GM18867 (cell line): ENCODE data around the gene PLEKHA4.
"Not testable (repeated sequence)": the region's sequence is repeated elsewhere in the genome, so short reads cannot be mapped to it uniquely, and the experiment has no call there.

ENCODE experiments used
- ATAC-seq: cut with Tn5 transposase; IDR thresholded peaks from one replicate; pipeline ENCODE4 v1.9.1; 2021; ENCODE audit warnings: mild to moderate bottlenecking, moderate library complexity; ENCODE audit not compliant: unreplicated experiment

Gene PLEKHA4

GRCh38 chr19:48868114-48868886, at the start of gene PLEKHA4:
Gene PLEKHA4 (minus strand): TSS chr19:48868617. CDS start chr19:48867620, 997 bp downstream.
- ATAC-seq = no peak

DNA sequence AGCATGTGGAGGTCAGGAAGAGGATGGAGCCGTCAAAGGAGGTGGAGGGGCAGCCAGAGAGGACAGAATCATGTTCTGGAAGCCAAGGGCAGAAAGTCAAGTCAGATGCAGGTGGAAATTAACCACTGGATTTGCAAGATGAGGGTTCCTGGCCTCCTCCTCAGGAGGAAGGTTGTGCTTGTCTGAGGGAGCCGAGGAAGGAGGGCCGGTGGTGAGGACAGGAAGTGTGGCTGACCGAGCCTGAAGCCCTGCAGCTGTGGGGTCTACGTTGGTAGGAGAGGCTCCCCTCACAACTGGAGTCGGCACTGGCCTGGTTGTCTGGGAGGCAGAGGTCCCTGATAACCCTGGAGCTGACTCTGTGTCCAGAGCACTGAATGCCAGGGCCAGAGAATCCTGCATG, 49.7 kb upstream of the PLEKHA4 start:
- no peak for ATAC-seq

- no peak for ATAC-seq
Observed at GRCh38 chr19:48915757-48916156, 47.3 kb upstream of the PLEKHA4 start.

GRCh38 chr19:48914181-48914580, 45.8 kb upstream of the PLEKHA4 start:
- no peak for ATAC-seq

- ATAC-seq = no peak
Observed at GRCh38 chr19:48913114-48913889, 44.9 kb upstream of the PLEKHA4 start.

DNA sequence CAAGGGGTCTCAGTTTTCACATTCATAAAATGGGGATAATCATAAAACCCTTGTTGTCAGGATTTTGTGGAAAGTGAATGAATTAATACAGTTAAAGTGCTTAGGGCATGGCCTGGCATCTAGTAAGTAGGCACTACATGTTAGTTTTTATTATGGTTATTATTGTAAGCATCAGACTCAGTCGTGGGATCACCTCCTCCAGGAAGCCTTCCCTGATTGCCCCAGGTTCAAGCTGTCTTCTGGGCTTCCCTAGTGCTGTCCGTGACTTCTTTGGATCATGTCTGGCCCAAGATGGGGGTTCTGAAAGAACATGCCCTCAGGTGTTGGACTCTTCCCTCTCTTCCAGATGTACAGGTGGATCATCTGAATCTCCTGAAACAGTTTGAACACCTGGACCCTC, 42.4 kb upstream of the PLEKHA4 start:
- ATAC-seq = no peak

- not testable (repeated sequence) for ATAC-seq
Observed at GRCh38 chr19:48909424-48910077, 41.1 kb upstream of the PLEKHA4 start.

- ATAC-seq = no peak
Observed at GRCh38 chr19:48907671-48908070, 39.3 kb upstream of the PLEKHA4 start.

GRCh38 chr19:48906324-48906723, 37.9 kb upstream of the PLEKHA4 start:
- no peak for ATAC-seq

DNA sequence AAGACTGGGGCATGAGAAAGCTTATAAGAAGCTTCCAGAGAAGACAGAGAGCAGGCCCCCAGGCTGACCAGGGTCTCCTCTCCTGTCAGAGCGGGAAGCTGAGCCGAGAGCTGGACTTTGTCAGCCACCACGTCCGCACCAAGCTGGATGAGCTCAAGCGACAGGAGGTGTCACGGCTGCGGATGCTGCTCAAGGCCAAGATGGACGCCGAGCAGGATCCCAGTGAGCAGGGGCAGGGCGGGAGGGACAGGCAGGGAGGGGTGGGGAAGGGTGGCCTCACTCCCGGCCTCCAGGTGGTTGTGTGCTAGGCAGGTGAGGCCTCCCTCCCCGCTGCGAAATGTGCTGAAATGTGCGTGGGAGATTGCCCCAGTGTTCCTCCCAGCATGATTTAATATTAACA, 37.2 kb upstream of the PLEKHA4 start:
- no peak for ATAC-seq

DNA sequence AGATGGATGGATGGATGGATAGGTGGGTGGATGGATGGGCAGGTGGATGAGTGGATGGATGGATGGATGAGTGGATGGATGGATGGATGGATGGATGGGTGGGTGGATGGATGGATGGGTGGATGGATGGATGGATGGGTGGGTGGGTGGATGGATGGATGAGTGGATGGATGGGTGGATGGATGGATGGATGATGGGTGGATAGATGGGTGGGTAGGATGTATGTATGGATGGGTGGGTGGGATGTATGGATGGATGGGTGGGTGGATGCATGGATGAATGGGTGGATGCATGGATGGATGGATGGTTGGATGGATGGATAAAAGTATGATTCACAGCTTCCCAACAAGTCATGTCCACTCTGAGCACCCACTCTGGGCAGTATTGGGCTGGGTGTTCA, 35.4 kb upstream of the PLEKHA4 start:
- not testable (repeated sequence) for ATAC-seq

DNA sequence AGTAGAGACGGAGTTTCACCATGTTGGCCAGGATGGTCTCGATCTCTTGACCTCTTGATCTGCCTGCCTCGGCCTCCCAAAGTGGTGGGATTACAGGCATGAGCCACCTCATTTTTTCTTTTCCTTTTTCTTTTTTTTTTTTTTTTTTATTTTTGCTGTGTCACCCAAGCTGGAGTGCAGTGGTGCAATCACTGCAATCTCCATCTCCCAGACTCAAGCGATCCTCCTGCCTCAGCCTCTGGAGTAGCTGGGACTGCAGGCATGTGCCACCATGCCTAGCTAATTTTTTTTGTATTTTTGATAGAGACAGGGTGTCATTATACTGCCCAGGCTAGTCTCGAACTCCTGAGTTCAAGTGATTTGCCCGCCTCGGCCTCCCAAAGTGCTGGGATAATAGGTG, 33.9 kb upstream of the PLEKHA4 start:
- ATAC-seq = not testable (repeated sequence)

DNA sequence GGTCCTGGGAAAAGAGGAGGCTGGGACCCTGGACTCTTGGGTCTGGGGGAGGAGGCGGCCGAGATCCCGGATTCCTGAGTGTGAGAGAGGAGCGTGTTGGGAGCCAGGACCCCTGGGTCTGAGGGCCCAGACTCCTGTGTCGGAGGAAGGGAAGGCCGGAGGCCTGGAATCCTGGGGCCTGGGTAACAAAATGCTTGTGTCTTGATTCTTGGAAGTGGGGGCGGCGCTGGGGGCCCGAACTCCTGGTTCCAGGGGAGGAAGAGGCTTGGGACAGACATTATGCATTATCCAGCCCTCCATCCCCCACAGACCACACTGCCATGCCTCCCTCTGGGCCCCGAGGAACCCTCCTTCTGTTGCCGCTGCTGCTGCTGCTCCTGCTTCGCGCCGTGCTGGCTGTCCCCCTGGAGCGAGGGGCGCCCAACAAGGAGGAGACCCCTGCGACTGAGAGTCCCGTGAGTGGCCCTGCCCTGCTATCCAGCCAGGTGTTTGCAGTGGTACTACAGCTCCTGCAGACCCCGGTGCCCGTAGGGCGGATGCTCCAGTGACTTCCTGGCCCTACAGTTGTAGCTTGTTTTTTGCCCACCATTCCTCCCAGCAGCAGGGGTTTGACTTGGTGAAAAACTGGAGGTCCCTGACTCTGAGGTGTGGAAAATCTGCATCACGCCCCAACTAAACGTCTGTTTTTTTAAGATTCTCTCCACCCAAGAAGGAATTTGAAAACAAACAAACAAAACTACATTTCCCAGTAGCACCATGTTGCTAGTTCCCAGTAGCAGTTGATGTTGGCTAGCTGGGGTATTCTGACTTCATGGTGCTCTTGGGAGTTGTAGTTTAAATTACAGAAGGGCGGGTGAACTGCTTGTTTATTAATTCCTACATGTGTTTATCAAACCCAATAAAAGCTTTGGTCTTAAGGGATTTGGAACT, 32.3 kb upstream of the PLEKHA4 start:
- ATAC-seq = no peak

DNA sequence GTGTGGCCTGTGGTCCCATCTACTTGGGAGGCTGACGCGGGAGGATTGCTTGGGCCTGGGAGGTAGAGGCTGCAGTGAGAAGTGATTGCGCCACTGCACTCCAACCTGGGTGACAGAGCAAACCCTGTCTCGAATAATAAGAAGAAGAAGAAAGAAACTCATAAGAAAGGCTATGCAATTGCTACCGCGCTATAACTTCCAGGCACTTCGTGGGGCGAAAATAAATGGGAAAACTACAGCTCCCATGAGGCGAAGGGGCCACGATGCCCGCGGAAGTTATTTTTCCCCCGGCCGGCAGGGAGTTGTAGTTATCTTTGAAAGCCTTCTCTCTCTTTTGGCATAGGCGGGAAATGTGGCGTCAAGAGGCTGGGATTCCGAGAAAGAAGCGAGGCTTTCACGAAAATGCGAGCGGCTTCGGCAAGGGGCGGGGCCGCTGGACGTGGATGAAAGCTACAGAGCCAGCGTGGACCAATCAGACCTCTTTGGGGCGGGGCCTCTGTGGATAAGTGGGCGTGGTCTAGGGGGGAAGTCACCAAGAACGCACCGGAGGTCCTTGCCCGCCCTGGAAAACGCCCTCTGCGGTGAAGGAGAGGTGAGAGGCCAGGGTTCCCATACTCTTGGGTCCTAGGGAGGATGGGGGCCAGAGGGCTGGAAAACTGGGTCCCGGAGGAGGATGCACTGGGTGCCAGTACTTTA, 31.5 kb upstream of the PLEKHA4 start, which contains the start of gene NUCB1:
TSS of gene NUCB1 (plus strand) at position 532 of the 696 bp plus-strand sequence. CDS start 485 bp downstream, outside the sequence.
- ATAC-seq = peak; percentile 89

DNA sequence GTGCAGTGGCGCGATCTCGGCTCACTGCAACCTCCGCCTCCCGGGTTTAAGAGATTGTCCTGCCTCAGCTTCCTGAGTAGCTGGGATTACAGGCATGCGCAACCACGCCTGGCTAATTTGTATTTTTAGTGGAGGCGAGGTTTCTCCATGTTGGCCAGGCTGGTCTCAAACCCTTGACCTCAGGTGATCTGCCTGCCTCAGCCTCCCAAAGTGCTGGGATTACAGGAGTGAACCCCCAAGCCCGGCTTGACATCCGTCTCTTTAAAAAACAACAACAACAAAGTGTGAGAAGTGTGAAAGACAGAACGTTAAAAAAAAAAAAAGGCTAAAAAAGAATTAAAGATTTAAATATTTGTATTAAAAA, 31.0 kb upstream of the PLEKHA4 start:
- not testable (repeated sequence) for ATAC-seq

DNA sequence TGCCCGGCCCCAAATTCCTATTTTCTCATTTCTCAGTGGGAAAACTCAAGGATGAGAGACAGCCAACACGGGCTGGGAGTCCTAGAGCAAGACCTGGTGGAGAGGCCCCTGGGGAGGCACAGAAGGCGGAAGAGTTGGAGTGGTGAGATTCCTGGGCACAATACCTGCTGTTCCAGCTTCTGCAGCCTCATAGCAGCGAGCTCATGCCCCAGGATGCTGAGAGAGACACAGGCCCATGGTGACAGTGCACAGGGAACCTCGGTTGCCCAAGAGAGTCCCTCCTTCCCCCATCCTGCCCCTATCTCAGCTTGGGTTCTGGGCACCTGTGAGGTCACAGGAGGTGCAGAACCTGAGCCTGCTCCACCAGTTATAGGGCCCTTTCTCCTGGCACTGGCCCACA, 28.8 kb upstream of the PLEKHA4 start:
- ATAC-seq = no peak

DNA sequence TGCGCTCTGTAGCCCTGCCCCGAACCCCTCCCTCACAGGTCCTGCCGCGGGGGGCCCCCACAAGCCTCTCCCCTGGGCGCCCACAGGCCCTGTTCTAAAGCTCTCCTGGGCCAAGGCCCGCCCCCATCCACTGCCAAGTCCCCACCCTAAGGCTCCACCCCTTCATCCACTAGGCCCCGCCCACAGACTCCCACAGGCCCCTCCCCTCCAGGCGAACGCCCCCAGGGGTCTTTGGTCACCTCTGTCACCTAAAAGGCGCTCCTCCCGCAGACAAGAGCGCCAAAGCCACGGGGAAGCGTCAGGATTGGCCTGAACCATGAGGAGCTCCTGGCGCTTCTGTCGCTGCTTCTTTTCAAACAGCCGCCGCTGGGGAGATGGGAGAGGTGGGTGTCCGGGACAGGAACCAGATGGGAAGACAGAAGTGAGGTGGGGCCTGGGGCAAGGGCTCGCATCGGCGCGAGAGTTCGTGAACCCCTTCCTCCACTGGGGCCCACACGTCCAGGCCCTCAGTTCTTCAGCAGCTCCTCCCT, 27.8 kb upstream of the PLEKHA4 start:
- ATAC-seq = no peak

DNA sequence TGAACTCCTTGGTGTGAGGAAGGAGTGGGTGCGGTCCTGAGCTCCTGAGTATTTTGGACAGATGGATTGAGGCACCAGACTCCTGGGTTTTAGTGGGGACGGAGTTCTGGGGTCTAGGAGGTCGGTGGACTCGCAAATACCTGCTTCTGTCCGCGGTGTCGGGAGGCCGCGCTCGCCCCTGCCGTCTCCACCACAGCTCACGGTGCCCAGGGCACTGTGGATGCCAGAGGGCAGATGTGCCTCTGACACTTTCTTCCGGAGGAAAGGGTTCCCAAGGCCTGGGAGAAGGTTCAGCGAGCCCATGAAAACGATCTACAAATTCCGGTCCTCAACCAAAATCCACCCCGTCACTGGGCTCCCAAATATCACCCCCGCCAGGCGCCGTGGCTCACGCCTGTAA, 26.8 kb upstream of the PLEKHA4 start:
- ATAC-seq = no peak

DNA sequence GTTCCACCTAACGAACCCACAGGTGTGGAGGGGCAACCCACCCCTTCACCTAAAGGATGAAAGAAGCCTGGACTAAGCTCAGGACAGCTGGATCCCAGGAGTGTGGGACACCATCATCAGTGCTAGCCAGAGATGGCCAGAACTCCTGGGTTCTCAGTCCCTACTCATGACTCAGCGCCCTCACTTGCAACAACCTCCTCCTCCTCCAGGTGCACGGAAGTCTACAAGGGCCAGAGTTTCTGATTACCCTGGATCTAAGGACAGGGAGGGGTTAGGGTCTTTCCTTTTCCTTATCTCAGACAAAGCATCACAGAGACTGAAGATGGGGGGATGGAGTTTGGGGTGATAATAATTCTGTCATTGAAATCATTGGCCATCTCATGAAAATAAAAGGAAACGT, 22.1 kb upstream of the PLEKHA4 start:
- no peak for ATAC-seq

GRCh38 chr19:48889496-48889895, 21.1 kb upstream of the PLEKHA4 start:
- not testable (repeated sequence) for ATAC-seq
